Stimulated activated CD4-positive, alpha-beta T cell treated with anti-CD3 and anti-CD28 coated beads, Interleukin-2, amount 100 ng/mL, for 4 hours (primary cell): ENCODE results near the gene ALOX5AP.
"Not testable (repeated sequence)": the region's sequence is repeated elsewhere in the genome, so short reads cannot be mapped to it uniquely, and the experiment has no call there.

Source experiments
- DNase-seq: peaks from one replicate; pipeline ENCODE4 v3.0.0-alpha.2; 2020; ENCODE audit warnings: low read depth

Gene ALOX5AP

DNA sequence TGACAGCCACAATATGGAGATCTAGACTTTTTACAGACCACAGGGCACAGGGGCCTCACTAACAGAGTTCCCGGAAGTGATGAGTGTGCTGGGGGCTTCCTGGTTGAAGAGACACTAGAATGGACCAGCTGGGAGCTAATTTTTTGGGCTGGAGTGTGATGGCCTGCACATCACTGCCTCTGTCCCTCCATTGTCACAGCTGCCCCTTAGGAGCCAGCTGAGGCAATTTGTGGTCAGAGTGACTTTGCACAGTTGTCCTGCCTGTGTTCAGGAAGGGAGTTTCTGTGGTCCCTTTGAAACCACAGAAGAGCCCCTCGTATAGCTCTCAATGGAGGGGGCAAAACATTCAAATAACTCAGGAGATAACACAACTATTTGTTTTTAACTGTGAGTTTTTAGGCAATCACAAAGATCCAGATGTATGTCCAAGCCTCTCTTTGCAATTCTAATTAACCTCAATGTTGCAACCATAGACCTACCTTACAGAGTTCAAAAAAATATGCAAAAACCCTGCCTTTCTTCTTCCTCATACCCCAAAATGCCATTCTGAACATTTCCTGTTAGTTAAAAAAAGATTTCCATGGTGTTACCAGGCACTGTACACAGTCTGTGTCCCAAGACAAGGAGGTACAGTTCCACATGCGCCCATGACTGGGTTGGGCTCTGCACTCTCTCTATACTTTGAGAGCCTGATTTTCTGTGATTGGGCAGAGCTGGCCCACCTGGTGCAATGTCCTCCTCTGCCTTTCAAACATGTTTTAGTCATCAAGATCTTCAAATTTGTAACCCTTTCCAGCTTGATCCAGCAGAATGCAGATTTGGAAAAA is 2.4 kb downstream of the ALOX5AP start:
- DNase-seq: no peak

DNA sequence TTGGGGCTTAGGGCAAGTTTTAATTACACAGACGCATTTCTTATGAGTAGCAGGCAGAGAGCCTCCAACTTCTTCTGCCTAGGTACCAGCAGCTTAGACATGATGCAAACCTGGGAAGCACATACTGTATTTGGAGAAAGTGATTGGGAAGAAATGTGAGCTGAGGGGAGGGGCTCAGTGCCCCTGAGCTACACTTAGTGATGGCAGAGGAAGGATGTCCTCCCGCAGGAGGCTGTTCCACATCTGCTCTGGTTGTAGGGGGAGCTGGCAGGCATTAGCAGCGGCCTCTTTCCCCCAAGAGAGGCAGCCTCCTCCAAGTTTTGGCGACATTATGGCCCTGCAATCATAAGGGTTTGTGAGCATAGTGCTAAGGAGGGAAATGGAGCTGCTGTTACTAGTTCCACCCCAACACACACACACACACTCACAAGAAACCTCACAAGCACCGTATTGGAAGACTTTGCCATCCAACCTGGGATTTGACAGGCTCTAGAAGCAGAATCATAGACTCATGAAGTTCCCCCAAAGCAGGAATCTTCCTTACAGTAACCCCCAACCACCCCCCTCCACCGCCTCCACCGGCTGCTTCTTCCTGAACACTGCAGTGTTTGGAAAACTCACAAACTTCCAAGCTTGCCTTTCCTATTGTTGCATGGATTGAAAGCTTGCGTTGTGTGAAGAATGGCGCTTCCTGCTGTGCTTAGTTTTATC is 3.3 kb downstream of the ALOX5AP start:
- DNase-seq: no peak

DNA sequence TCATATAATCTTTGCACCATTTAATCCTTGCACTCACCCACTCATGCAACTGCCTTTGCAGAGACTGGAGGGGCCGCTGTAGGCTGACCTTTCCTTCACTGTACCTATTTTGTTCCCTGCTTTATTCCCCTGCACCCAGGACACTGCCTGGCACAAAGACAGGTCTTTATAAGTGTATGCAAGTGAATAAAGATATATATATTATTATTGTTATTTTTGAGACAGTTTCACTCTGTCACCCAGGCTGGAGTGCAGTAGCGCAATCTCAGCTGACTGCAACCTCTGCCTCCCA is 3.8 kb downstream of the ALOX5AP start:
- DNase-seq: no peak

DNA sequence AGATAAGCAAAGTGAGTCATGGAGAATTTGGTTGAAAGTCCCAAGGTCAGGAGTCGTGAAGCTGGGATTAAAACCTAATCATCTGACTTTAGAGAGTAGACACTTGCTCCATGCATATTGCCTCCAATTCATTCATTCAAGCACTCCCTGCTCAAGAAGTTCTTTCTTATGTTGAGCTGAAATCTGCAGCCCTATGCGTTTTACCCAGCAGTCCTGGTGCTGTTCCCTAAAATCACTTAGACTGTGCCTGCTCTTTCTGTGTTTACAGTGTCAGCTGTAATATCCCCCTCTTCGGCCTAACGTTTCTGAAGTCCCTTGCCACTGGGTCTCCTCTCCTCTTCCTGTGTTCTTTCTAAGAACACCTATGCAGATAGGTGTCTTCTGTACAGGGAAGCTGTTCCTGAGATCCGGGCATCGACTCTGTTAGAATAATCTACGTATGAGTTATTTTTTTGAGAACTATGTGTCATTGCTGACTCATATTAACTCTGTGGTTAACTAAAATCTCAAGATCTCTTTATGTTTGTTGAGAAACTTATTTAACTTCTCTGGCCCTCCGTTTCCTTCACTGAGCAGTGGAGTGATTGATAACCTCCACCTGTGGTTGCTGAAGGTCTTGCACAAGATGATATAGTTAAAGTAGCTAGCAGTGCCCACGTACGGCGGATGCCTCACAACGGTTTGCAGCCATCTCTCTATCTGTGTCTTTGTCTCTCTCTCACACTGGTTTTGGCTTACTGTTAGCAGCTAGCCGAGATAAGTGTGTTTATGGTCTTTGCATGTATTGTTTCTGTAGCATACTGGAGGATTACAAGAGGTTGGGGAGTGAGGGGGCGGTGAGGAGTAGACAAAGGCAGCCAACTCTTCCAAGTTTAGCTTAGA is 4.7 kb downstream of the ALOX5AP start:
- DNase-seq: peak; percentile 66

DNA sequence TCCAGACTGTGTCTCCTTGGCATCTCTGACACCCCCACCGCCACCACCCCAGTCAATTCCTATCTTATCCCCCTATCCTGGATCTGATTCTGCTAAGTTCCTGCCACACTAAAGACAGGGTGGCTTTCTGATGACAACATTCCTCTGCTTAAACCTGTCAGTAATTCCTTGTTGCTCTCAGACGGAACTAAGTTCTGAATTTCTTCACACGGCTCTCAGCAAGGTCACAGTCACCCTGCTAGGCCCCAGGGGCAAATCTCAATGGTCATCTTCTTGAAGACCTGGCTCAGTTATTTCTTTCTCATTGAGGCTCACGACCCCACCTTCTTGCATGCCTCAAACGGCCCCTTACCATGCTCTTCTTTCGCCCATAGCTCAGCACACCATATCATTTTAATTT is 7.6 kb downstream of the ALOX5AP start:
- DNase-seq: no peak

DNA sequence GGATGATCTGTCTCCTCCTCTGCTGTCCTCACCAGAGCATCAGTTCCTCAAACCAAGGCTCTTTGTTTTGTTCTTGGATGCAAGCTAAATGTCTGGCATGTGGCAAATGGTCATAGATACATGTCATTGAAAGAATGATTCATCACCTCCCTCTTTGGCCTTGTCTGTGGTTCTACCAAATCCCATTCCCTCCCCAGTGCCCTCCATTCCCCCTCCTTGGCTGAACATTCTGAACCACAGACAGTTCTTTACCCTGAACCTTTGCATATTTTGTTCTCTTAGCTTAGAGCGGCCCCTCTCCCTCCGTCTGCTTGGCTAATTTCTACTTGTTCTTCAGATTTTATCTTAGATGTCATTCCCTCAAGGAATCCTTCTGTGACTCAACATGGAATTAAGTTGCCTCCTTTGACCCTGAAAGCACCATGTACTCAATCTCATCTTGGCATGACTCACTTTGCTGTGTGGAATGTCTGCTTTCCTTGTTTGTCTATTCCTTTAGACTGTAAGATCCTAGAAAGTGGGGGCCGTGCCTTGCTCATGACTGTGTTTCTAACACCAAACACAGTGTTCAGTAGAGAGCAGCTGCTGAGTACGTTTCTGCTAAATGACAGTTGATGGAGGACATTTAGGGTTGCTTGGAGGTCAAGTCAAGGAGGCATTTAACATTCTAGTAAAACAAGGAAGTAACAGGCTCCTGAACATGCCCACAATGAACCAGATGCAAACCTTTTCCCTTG is 8.1 kb downstream of the ALOX5AP start:
- no peak for DNase-seq

DNA sequence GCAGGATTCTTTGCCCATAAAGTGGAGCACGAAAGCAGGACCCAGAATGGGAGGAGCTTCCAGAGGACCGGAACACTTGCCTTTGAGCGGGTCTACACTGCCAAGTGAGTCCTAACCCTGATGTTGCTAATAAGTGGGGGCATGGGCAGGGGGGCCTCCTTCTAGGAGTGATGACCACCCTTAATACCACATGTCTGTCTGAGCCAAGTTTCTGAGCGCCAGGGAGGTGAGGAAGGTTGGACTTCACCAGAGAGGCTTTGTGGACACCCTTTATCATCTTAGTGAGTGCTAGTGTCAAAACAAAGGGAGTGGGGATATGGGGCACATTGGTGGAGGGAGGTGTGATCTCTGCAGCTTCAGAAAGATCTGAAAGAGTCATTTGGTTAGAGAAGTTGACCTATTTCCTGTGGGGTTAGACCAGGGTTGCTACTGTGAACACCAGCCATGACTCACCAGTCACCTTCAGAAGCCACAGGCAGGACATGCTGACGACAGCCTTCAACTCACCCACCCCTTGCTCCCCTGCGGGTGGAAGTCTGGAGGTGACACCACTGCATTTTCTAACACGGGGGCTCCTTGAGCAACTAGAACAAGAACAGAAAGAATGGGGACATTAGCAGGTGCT is 8.8 kb downstream of the ALOX5AP start:
- DNase-seq: peak; percentile 74

DNA sequence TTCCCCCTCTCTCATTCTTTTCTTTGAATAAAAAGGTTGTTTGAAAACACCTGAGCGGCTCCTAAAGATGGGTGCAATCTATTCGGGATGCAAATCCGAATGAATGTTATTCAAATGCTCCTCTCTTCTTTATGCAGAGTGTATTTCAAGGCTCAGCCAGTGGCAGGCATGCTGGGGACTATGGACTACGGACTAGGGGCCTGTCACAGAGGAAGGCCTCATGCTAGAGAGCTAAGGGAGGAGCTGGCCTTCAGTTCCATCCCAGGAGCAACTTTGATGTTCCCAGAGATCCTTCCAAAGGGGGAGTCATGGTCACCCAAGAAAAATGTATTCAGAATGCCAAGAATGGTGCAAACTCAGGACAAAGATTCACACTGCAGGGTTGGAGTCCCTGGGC is 9.3 kb downstream of the ALOX5AP start:
- no peak for DNase-seq

DNA sequence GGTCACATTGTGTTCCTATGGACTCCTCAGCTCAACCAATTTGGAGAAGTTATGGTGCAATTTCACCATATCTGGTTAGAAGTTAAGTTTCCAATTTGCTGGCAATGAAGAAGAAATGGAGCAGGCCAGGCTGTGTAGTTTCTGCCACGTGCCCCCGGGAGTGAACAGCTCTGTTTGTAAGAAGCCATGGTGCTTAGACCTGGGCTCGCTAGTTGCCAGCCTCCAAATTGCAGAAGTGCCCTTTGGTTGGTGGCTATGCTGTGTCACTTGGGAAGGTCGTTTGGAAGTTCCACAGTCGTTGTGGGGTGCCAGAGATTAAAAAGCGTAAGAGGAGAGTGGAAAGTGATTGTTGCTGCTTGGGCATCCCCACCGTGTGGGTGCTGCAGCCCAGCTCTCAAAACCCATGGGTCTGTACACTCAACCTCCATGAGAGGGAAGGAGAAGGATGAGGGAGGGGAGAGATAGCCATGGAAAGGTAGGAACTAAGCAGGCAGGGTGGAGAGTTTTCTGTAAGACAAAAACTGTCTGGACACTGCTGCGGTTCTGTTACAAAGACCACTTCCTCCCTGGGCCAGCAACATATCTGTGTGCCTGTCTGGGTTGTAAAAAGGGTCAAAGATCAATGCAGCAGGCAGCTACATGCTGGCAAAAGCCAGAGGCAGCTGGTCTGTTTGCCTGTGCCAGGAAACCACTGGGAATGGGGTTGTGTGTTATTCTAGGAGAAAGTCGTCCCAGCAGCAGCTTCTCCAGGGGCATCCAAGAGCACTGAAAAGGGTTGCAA is 10.8 kb downstream of the ALOX5AP start:
- no peak for DNase-seq

DNA sequence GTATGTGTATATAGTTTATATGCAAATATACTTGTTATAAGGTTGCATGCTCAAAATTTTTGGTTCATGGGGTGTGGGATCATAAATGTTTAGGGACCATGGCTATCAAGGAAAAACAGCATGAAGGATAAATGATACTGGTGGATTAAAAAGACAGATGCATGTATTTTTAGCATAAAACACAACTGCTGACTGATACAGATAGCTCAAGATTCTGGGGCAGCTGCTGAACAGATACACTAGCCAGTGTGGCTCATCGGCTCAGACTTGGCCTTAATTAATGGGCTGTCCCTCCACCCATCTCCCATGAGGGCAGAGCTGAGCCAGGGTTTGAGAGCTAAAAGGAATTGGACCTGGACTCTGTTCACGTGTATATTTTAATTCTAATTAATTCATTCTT is 11.4 kb downstream of the ALOX5AP start:
- no peak for DNase-seq

DNA sequence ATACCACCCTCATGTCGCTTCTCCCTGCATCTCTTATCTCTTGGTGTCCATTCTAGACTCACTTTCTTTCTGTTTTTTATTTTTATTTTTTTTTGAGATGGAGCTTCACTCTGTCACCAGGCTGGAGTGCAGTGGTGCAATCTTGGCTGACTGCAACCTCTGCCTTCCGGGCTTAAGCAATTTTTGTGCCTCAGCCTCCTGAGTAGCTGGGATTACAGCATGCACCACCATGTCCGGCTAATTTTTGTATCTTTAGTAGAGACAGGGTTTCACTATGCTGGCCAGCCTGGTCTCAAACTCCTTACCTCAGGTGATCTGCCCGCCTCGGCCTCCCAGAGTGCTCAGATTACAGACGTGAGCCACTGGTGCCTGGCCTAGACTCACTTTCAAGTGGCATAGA is 12.5 kb downstream of the ALOX5AP start:
- DNase-seq: not testable (repeated sequence)

DNA sequence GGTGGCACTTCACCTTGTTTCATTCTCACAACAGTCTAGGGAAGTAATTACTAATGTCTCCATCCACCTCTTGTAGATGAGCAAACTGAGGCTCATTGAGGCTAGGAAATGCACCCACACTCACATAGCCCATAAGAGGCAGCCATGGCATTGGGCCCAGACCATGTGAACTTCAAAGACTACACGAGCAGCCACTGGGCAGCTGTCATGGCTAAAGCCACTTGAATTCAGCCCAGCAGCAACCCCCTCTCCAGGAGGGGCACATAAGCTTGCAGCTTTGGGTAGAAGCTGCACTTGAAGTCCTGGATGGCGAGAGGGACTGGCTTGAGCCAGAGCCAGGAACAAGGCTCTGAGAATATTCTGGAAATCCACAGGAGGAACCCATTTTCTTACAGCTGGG is 13.4 kb downstream of the ALOX5AP start:
- DNase-seq: no peak

DNA sequence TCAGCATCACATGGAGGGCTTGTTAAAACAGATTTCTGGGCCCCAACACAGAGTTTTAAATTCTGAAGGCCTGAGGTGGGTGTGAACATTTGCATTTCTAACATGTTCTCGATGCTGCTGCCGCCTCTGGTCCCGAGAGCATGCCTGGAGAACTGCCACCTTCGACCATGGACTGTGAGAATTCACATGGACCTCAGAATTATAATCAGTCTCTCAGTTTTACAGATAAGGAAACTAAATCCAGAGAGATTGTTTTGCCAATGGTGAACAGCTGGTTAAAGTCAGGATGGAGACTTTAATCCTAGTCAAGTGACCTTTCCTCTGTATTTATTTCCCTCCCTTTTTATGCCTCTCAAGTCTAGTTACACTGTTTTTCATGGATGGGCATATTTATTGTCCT is 14.7 kb downstream of the ALOX5AP start:
- no peak for DNase-seq

DNA sequence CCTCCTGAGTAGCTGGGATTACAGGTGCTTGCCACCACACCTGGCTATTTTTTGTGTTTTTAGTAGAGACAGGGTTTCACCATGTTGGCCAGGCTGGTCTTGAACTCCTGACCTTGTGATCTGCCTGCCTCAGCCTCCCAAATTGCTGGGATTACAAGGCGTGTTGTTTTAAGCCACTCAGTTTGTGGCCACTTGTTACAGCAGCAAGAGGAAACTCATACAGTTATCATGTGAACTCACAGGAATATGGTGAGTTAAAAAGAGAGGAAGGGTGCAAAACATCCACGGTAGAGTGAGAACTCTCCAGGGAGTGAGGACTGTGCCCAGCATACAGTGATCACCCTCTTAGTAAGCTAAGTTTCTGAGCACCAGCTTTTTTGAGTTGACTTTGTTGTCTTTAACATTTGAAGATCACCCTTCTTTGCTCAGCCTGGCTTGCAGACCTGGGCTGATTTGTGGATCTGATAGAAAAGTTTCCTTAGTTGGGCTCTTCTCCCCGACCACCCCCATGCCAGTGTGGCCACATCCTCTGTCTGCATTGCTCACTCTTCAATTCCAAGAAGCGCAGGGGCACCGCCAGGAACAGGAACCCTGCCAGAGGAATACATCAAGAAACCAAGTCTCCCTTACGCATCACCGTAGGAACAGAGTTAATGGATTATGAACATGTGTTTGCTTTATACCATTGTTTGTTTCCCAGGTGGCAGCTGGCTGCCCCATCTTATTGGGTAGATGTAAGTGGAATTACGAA is 16.0 kb downstream of the ALOX5AP start:
- DNase-seq: no peak

DNA sequence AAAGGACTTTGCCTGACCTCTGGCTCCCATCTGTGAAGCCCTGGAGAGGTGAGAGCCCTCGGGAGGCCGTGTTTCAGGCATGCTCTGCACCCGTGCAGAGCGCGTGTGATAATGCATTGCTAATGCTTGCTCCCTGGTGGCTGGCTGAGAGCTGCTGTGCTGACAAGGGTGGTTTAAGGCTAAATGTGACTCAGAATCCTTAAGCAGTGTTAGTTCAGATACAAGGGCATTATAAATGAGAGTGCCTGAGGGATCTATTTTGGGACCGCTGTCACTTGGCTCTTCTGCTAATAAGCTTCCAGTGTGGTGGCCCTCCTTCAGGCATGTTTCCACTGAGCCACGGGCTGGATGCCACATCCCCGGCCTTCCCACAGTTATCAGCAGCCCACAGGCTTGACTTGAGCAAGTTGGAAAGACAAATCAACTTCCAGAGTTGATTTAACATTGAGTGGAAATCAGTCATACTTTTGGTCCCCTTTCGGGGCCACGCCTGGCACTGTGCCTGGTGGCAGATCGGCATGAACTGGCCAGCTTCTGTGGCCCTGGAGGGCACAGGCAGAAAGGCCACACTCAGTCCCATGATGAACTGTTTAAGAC is 17.0 kb downstream of the ALOX5AP start:
- DNase-seq: no peak

DNA sequence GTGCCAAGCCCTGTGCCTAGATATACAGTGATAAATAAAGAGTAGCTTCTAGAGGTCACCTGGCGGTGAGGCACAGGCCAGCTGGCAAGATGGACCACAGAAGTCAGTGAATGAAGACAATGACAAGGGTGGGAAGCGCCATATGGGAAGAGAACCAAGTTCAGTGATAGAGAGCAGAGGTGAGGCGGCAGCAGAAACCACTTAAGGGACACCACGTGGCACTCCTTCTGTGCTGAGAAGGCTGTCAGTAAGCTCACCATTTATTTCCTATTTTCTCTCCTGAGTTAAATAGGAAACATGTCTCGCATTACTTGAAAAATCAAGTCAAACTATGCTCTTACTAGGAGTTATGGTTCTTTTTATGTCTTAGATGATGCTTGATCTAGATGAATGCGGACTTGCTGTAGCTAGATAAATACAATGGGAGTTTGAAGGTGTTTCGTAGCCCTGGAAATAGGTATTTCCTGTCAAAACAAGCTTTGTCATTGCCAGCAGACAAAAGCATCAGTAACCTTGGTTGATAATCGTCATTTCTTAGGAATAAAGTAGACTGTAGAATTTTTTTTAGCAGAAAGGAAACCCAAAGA is 17.8 kb downstream of the ALOX5AP start:
- DNase-seq: no peak

DNA sequence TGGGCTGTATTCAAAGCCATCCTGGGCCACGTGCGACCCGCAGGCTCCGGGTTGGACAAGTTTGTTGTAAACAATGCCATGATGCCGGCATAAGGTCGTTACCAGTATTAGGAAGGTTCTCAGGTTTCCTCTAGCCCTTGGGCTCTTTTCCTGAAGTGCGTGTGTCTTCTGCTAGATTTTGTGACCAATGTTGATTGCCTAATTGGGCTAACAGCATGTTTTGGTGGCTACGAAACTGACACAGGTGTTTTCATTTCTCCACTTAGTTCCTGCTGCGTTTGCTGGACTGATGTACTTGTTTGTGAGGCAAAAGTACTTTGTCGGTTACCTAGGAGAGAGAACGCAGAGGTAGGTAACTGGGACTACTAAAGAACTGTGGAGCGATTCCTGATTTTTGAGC is 20.3 kb downstream of the ALOX5AP start:
- DNase-seq: no peak

DNA sequence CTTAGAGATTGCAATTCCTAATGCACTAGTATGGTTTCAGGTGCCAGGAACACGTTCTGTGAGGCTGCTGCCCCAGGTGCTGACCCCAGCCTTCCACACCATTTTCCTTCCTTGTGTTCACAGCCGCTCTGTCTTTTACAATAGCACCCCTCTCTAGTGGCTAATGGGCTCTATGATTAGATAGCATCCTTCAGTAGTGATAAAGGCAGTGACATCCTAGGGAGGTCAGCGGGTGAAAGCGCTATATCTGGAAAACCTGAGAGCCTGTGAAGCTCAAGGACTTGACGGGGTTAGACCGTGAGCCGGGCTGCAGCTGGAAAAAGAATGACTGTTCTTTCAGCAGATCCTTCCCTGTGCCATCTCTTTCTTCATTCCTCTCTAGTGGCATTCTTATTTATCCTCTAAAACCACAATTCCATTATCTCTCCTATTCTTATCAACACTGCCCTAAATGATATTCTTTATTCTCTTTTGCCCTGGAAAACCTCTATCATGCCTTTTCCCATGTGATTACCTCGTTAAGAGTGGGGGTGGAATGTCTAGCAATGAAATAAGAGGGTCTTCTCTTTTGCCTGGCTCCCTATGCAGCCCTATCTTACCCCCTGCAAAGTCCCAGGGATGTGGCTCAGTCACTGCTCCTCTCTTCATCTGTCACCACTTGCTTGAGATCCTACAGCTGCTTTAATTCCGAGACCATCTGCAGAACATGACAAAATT is 21.8 kb downstream of the ALOX5AP start:
- no peak for DNase-seq

DNA sequence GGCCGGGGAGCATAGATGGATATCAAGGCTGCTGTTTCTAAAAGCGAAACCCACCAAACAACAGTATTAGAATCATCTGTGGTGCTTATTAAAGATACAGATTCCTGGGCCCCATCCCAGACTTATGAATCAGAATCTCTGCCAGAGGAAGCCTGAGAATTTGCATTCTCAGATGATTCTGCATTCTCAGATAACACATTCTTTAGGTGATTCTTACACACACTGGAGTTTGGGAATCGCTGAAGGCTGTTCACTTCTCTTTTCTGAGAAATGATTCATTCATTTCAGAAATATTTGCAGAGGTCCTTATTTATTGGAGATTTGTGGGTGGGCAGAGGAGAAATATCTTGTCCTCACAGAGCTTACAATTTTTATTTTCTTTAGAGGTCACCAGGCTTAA is 24.4 kb downstream of the ALOX5AP start:
- no peak for DNase-seq
